ENCODE results near the gene NHEJ1. TPM values are rescaled to one million over a fixed set of nuclear protein-coding genes. Genes with fewer than 3 reads are reported as not detected.

The NHEJ1 gene
- total and polyA plus RNA-seq, 2 of the 13 experiments (the other 11 are each of a cell fraction or from before 2014, with no cell fraction given): 30.0 to 30.7 TPM

DNA sequence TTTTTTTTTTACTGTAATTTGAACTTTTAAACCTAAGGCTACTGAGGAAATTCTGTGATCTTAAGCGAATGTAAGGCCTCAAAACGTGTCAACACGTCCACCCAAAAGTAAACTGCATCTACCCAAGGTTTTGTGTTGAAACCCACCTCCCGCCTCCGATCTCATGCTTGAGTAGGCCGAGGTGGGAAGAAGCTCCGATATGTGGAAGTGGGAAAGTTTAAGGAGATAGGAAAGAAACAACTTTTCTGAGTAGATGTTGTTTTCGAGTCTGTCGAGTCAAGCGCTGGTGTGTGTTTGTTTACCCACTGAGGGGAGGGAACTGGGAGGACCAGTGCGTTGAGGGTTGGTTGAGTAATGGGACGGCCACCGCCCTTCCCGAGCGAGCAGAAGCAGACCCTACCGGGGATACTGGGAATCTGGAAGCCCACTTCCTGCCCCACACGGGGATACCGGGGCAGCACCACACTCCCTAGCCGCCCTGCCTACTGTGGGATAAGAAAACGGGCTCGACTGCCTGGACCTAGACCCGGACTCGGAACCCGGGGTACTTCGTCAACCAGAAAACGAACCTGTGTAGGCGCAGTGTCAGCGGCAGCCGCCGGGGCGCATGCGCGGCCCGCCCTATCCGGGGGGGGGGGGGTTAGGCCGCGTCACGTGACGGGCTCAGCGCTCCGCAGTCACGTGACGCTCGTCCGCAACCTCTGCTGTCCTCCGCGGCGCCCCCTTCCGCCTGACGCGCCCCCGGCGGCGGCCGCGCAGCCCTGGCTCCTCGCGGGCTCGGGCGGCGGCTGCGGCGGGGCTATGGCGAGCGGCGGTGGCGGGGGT is 17.1 kb upstream of the NHEJ1 start, which contains the start of gene RETREG2 (continued):
- TF ChIP-seq, protein P1, sequence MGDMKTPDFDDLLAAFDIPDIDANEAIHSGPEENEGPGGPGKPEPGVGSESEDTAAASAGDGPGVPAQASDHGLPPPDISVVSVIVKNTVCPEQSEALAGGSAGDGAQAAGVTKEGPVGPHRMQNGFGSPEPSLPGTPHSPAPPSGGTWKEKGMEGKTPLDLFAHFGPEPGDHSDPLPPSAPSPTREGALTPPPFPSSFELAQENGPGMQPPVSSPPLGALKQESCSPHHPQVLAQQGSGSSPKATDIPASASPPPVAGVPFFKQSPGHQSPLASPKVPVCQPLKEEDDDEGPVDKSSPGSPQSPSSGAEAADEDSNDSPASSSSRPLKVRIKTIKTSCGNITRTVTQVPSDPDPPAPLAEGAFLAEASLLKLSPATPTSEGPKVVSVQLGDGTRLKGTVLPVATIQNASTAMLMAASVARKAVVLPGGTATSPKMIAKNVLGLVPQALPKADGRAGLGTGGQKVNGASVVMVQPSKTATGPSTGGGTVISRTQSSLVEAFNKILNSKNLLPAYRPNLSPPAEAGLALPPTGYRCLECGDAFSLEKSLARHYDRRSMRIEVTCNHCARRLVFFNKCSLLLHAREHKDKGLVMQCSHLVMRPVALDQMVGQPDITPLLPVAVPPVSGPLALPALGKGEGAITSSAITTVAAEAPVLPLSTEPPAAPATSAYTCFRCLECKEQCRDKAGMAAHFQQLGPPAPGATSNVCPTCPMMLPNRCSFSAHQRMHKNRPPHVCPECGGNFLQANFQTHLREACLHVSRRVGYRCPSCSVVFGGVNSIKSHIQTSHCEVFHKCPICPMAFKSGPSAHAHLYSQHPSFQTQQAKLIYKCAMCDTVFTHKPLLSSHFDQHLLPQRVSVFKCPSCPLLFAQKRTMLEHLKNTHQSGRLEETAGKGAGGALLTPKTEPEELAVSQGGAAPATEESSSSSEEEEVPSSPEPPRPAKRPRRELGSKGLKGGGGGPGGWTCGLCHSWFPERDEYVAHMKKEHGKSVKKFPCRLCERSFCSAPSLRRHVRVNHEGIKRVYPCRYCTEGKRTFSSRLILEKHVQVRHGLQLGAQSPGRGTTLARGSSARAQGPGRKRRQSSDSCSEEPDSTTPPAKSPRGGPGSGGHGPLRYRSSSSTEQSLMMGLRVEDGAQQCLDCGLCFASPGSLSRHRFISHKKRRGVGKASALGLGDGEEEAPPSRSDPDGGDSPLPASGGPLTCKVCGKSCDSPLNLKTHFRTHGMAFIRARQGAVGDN (CRISPR knock-in tag; IDR thresholded peaks at IDR 0.05): peak; percentile 80
- peak; percentile 95; the same call in 1 of the 2 replicates for TF ChIP-seq GTF3A (CRISPR knock-in tag; conservative IDR thresholded peaks at IDR 0.05)
- TF ChIP-seq ZNF567 (CRISPR knock-in tag; IDR thresholded peaks at IDR 0.05; ENCODE audit: borderline replicate concordance): 0 out of 2 replicates have a peak, but pooled peaks have one; percentile 63
- TF ChIP-seq, protein P2, sequence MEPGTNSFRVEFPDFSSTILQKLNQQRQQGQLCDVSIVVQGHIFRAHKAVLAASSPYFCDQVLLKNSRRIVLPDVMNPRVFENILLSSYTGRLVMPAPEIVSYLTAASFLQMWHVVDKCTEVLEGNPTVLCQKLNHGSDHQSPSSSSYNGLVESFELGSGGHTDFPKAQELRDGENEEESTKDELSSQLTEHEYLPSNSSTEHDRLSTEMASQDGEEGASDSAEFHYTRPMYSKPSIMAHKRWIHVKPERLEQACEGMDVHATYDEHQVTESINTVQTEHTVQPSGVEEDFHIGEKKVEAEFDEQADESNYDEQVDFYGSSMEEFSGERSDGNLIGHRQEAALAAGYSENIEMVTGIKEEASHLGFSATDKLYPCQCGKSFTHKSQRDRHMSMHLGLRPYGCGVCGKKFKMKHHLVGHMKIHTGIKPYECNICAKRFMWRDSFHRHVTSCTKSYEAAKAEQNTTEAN (CRISPR knock-in tag; conservative IDR thresholded peaks at IDR 0.05): 0 out of 2 replicates have a peak, but pooled peaks have one; percentile 20
- TF ChIP-seq, protein P3, sequence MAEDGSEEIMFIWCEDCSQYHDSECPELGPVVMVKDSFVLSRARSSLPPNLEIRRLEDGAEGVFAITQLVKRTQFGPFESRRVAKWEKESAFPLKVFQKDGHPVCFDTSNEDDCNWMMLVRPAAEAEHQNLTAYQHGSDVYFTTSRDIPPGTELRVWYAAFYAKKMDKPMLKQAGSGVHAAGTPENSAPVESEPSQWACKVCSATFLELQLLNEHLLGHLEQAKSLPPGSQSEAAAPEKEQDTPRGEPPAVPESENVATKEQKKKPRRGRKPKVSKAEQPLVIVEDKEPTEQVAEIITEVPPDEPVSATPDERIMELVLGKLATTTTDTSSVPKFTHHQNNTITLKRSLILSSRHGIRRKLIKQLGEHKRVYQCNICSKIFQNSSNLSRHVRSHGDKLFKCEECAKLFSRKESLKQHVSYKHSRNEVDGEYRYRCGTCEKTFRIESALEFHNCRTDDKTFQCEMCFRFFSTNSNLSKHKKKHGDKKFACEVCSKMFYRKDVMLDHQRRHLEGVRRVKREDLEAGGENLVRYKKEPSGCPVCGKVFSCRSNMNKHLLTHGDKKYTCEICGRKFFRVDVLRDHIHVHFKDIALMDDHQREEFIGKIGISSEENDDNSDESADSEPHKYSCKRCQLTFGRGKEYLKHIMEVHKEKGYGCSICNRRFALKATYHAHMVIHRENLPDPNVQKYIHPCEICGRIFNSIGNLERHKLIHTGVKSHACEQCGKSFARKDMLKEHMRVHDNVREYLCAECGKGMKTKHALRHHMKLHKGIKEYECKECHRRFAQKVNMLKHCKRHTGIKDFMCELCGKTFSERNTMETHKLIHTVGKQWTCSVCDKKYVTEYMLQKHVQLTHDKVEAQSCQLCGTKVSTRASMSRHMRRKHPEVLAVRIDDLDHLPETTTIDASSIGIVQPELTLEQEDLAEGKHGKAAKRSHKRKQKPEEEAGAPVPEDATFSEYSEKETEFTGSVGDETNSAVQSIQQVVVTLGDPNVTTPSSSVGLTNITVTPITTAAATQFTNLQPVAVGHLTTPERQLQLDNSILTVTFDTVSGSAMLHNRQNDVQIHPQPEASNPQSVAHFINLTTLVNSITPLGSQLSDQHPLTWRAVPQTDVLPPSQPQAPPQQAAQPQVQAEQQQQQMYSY (CRISPR knock-in tag; IDR thresholded peaks at IDR 0.05): 0 out of 2 replicates have a peak, but pooled peaks have one; percentile 43
- TF ChIP-seq, protein P4, sequence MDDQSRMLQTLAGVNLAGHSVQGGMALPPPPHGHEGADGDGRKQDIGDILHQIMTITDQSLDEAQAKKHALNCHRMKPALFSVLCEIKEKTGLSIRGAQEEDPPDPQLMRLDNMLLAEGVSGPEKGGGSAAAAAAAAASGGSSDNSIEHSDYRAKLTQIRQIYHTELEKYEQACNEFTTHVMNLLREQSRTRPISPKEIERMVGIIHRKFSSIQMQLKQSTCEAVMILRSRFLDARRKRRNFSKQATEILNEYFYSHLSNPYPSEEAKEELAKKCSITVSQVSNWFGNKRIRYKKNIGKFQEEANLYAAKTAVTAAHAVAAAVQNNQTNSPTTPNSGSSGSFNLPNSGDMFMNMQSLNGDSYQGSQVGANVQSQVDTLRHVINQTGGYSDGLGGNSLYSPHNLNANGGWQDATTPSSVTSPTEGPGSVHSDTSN (CRISPR knock-in tag; IDR thresholded peaks at IDR 0.05; ENCODE audit: borderline replicate concordance): no peak
- peak; percentile 87 for TF ChIP-seq ZNF781 (CRISPR knock-in tag; IDR thresholded peaks at IDR 0.05; ENCODE audit: borderline replicate concordance, not compliant biosample characterization)
- peak; percentile 54; the same call in 1 of the 2 replicates for TF ChIP-seq BRCA1 (CRISPR knock-in tag; IDR thresholded peaks at IDR 0.05)
- TF ChIP-seq, protein P5, sequence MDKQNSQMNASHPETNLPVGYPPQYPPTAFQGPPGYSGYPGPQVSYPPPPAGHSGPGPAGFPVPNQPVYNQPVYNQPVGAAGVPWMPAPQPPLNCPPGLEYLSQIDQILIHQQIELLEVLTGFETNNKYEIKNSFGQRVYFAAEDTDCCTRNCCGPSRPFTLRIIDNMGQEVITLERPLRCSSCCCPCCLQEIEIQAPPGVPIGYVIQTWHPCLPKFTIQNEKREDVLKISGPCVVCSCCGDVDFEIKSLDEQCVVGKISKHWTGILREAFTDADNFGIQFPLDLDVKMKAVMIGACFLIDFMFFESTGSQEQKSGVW (CRISPR knock-in tag; IDR thresholded peaks at IDR 0.05; ENCODE audit: borderline replicate concordance): peak; percentile 61; the same call in 1 of the 2 replicates
- TF ChIP-seq, protein P6, sequence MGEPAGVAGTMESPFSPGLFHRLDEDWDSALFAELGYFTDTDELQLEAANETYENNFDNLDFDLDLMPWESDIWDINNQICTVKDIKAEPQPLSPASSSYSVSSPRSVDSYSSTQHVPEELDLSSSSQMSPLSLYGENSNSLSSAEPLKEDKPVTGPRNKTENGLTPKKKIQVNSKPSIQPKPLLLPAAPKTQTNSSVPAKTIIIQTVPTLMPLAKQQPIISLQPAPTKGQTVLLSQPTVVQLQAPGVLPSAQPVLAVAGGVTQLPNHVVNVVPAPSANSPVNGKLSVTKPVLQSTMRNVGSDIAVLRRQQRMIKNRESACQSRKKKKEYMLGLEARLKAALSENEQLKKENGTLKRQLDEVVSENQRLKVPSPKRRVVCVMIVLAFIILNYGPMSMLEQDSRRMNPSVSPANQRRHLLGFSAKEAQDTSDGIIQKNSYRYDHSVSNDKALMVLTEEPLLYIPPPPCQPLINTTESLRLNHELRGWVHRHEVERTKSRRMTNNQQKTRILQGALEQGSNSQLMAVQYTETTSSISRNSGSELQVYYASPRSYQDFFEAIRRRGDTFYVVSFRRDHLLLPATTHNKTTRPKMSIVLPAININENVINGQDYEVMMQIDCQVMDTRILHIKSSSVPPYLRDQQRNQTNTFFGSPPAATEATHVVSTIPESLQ (CRISPR knock-in tag; conservative IDR thresholded peaks at IDR 0.05): peak; percentile 75; the same call in 1 of the 2 replicates
- TF ChIP-seq ZNF430 (CRISPR knock-in tag; IDR thresholded peaks at IDR 0.05): peak; percentile 39; the same call in 1 of the 2 replicates

Measured in HepG2 (cell line).